SK-N-MC (cell line): Measurements from ENCODE around the gene ANKRD33.

Experiments used
- DNase-seq: peaks from one replicate; pipeline ENCODE4 v3.0.0-alpha.2; 2011; ENCODE audit warnings: low read depth, low spot score
- H3K27ac ChIP-seq: fragments of 200-600 bp; sonication (generic); 2 replicates; pipeline ENCODE4 v1.5.1; 2016; ENCODE audit warnings: mixed run types
- H3K36me3 ChIP-seq: fragments of 200-600 bp; sonication (generic); 2 replicates; pipeline ENCODE4 v1.6.1; 2017; ENCODE audit warnings: antibody characterized with exemption, low read length, mixed read lengths; ENCODE audit not compliant: insufficient read depth
- H3K4me3 ChIP-seq: fragments of 200-600 bp; sonication (generic); 2 replicates; pipeline ENCODE4 v1.5.1; 2016
- H3K9ac ChIP-seq: fragments of 200-600 bp; sonication (generic); 2 replicates; pipeline ENCODE4 v1.8.0; 2017; ENCODE audit warnings: mixed run types, mixed read lengths; ENCODE audit not compliant: insufficient read length
- H3K9me3 ChIP-seq: fragments of 200-600 bp; sonication (generic); 2 replicates; pipeline ENCODE4 v1.6.1; 2017; ENCODE audit warnings: low read depth, mild to moderate bottlenecking, antibody characterized with exemption, low read length, moderate library complexity, mixed read lengths
- EZH2 ChIP-seq: fragments of 200-600 bp; sonication (generic); IDR thresholded peaks from one replicate; pipeline ENCODE4 v1.6.1; 2017; ENCODE audit warnings: antibody characterized with exemption
- FOXP2 ChIP-seq: optimal IDR thresholded peaks from 2 replicates; pipeline ENCODE3; 2011; ENCODE audit warnings: mild to moderate bottlenecking, moderate library complexity; ENCODE audit not compliant: insufficient read depth; ENCODE audit errors: extremely low read length, control extremely low read depth
- POLR2AphosphoS5 ChIP-seq: IDR thresholded peaks from 2 replicates; pipeline ENCODE4 v1.6.1; 2012; ENCODE audit warnings: mild to moderate bottlenecking, low read depth, low read length, borderline replicate concordance

The ANKRD33 gene

DNA sequence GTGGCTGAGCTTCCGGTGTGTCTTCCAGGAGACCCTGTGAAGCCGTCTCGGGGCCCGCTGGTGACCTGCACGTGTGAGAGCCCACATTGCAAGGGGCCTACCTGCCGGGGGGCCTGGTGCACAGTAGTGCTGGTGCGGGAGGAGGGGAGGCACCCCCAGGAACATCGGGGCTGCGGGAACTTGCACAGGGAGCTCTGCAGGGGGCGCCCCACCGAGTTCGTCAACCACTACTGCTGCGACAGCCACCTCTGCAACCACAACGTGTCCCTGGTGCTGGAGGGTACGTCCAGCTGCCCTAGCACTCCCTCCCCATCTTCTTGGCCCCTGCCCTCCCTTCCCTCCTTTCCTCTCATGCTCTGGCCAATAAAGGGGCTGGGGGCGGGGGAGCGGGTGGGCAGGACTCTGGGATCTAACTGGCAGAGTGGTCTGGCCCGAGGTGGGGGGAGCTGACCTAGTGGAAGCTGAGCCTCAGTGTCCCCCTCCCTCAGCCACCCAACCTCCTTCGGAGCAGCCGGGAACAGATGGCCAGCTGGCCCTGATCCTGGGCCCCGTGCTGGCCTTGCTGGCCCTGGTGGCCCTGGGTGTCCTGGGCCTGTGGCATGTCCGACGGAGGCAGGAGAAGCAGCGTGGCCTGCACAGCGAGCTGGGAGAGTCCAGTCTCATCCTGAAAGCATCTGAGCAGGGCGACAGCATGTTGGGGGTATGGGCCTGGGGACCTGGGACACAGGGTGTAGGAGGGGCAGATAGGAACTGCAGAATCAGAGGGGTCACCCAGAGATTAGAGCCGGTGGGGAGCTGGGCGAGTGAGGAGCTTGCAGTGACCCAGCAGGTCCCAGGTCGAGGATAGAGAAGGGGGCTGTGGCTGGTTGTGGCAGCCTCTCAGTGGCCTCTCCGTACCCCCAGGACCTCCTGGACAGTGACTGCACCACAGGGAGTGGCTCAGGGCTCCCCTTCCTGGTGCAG, 25.4 kb downstream of the ANKRD33 start:
- H3K4me3 ChIP-seq: no peak overlapping the region
- no peak overlapping the region for H3K9ac ChIP-seq
- H3K27ac ChIP-seq: no peak overlapping the region
- no peaks in the 10 kb centered on the region for H3K9me3 ChIP-seq
- no peaks in the 10 kb centered on the region for H3K36me3 ChIP-seq
- TF ChIP-seq EZH2: no peak
- TF ChIP-seq POLR2AphosphoS5: no peak
- TF ChIP-seq FOXP2: no peak
- DNase-seq: no peak

DNA sequence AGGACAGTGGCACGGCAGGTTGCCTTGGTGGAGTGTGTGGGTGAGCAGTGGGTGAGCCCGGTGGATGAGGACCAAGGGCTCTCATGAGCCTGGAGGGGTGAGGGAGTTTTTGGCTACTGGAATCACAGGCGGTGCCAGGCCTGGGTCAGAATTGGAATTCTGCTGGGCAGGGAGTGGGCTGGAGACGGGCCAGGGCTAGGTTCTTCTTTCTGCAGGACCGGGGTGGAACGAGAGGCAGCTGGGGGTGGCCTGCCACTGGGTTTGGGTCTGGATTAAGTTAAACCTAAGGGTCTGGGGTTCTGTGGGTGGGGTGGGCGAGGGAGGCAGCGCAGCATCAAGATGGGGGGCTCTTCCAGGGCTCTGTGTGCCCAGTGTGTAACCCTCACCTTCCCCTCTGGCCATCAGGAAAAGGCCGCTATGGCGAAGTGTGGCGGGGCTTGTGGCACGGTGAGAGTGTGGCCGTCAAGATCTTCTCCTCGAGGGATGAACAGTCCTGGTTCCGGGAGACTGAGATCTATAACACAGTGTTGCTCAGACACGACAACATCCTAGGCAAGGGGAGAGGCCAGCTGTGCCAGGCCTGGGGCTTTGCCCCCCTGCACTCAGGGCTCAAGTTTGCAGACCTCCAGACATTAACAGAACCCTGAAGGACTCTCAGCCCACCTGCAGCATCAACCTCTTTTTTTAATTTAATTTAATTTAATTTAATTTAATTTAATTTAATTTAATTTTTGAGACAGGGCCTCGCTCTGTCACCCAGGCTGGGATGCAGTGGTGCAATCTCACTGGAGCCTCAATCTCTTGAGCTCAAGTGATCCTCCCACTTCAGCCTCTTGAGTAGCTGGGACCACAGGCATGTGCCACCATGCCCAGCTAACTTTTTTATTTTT, 26.4 kb downstream of the ANKRD33 start:
- no peak overlapping the region for H3K9ac ChIP-seq
- H3K4me3 ChIP-seq: no peak overlapping the region
- H3K27ac ChIP-seq: no peak overlapping the region
- H3K9me3 ChIP-seq: no peaks in the 10 kb centered on the region
- no peak for TF ChIP-seq POLR2AphosphoS5
- TF ChIP-seq EZH2: no peak
- no peak for TF ChIP-seq FOXP2
- no peaks in the 10 kb centered on the region for H3K36me3 ChIP-seq
- no peak for DNase-seq

GRCh38 chr12:51915003-51915625, 27.2 kb downstream of the ANKRD33 start:
- no peaks in the 10 kb centered on the region for H3K9me3 ChIP-seq
- no peak for DNase-seq
- H3K4me3 ChIP-seq: no peak overlapping the region
- H3K27ac ChIP-seq: no peak overlapping the region
- no peaks in the 10 kb centered on the region for H3K36me3 ChIP-seq
- TF ChIP-seq FOXP2: no peak
- TF ChIP-seq POLR2AphosphoS5: no peak
- TF ChIP-seq EZH2: no peak
- no peak overlapping the region for H3K9ac ChIP-seq

- H3K27ac ChIP-seq: no peak overlapping the region
- H3K4me3 ChIP-seq: no peak overlapping the region
- H3K9me3 ChIP-seq: no peaks in the 10 kb centered on the region
- H3K9ac ChIP-seq: no peak overlapping the region
- no peaks in the 10 kb centered on the region for H3K36me3 ChIP-seq
- no peak for DNase-seq
- TF ChIP-seq POLR2AphosphoS5: no peak
- no peak for TF ChIP-seq FOXP2
- no peak for TF ChIP-seq EZH2
Measured at GRCh38 chr12:51915951-51916350, 28.0 kb downstream of the ANKRD33 start.

DNA sequence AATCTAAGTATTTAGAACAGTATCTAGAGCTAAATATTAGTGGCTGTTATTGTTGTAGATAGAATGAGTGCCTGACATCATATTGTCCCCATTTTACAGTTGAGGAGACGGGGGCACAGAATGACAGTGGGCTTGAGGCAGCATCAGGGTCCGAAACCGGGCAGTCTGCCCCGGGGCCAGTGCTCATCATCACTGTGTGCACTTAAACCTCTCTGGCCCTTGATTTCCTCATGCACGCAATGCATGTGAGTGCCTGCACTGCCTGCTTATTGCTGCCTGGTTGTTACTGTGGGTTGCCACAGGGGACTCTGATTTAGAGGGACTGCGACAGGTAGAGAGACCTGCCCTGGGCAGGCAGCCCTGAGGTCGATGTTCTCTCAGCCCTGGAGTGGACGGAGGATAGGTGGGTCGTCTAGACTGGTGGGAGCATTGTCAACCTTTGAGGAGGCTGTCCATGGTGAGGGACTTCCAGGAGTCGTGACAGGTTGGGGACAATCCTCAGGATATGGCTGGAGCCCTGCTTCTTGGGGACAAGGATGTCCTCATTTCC, 29.2 kb downstream of the ANKRD33 start:
- no peaks in the 10 kb centered on the region for H3K36me3 ChIP-seq
- H3K9me3 ChIP-seq: no peaks in the 10 kb centered on the region
- H3K9ac ChIP-seq: no peak overlapping the region
- DNase-seq: no peak
- TF ChIP-seq FOXP2 (no peak), POLR2AphosphoS5 (no peak), EZH2 (no peak)
- no peak overlapping the region for H3K27ac ChIP-seq
- H3K4me3 ChIP-seq: no peak overlapping the region

DNA sequence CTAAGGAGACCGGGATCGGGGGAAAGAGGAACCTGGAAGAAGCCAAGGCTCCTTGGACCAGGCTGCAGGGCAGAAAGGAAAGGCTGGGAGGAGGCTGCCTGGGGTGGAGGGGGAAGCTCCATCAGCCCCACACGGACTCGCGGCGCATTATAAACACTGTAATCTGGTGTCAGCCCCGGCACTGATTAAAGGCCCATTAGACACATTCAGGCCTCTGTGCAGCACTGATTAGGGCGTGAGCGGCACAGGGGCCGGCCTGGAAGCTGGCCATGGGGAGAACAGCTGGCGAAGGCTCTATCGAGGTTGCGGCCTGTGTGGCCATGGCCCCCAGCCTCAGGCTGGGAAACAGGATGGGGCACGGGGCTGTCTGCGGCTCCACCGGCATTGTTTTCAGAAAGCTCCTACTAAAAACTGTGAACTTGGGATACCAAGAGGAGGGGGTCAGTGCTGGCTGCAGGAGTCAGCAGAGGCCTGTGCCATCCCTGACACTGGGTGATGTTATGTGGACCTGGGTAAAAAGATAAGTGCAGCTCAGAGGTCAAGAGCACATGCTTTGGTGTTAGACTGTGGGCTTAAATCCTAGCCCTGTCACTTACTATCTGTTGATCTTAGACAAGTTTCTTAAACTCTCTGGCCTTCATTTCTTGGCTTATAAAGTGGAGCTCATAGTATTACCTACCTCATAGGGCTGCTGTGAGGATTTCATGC, 30.0 kb downstream of the ANKRD33 start:
- no peaks in the 10 kb centered on the region for H3K36me3 ChIP-seq
- H3K4me3 ChIP-seq: no peak overlapping the region
- DNase-seq: no peak
- H3K9ac ChIP-seq: no peak overlapping the region
- TF ChIP-seq FOXP2 (no peak), POLR2AphosphoS5 (no peak), EZH2 (no peak)
- no peak overlapping the region for H3K27ac ChIP-seq
- no peaks in the 10 kb centered on the region for H3K9me3 ChIP-seq

DNA sequence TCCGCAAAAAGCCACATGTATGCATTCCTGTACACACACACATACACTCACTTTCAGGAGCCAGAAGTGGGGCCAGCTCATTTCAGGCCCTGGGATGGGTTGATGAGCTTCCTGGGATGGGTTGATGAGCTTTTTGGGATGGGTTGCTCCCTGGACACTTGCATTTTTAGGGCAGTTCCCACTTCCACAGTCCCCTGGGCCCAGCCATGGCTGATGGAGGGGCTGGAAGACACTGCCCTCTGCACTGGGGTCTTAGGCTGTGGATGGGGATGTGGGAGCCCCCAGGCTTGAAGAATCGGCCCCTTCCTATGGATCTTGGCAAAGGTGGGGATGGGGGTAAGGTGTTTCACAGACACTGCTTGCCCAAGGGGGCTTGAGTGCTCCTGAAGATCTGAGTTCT, 32.1 kb downstream of the ANKRD33 start:
- Histone ChIP-seq H3K9me3 (no peaks in the 10 kb centered on the region), H3K4me3 (no peak overlapping the region), H3K27ac (no peak overlapping the region), H3K36me3 (no peaks in the 10 kb centered on the region), H3K9ac (no peak overlapping the region)
- no peak for TF ChIP-seq FOXP2
- TF ChIP-seq EZH2: no peak
- TF ChIP-seq POLR2AphosphoS5: no peak
- DNase-seq: no peak
